GM18502 (cell line): ENCODE results near the gene MYZAP.
"Not testable (repeated sequence)": the region's sequence is repeated elsewhere in the genome, so short reads cannot be mapped to it uniquely, and the experiment has no call there.

Experiments used
- ATAC-seq: cut with Tn5 transposase; IDR thresholded peaks from one replicate; pipeline ENCODE4 v1.9.1; 2021; ENCODE audit warnings: mild to moderate bottlenecking; ENCODE audit not compliant: unreplicated experiment, poor library complexity

The MYZAP gene

GRCh38 chr15:57615951-57616496 is 24.3 kb downstream of the MYZAP start:
- ATAC-seq: not testable (repeated sequence)

GRCh38 chr15:57618325-57618724 is 26.6 kb downstream of the MYZAP start:
- no peak for ATAC-seq

- ATAC-seq: no peak
These were observed 28.0 kb downstream of the MYZAP start for GRCh38 chr15:57619746-57620145.

- no peak for ATAC-seq
These were observed 33.0 kb downstream of the MYZAP start for GRCh38 chr15:57624730-57625129.

GRCh38 chr15:57625703-57626448 is 34.2 kb downstream of the MYZAP start:
- ATAC-seq: no peak

- ATAC-seq: no peak
These were observed 35.2 kb downstream of the MYZAP start for GRCh38 chr15:57626713-57627440.

- no peak for ATAC-seq
These were observed 39.8 kb downstream of the MYZAP start for GRCh38 chr15:57631386-57632110.

GRCh38 chr15:57634290-57634689 is 42.6 kb downstream of the MYZAP start:
- no peak for ATAC-seq

- no peak for ATAC-seq
These were observed 43.7 kb downstream of the MYZAP start for GRCh38 chr15:57635300-57635909.

GRCh38 chr15:57637846-57638245 is 46.1 kb downstream of the MYZAP start:
- ATAC-seq: no peak

GRCh38 chr15:57639306-57639705 is 47.6 kb downstream of the MYZAP start:
- ATAC-seq: no peak

- ATAC-seq: no peak
These were observed 49.4 kb downstream of the MYZAP start for GRCh38 chr15:57640930-57641682.

GRCh38 chr15:57643826-57644225 is 52.1 kb downstream of the MYZAP start:
- ATAC-seq: no peak

GRCh38 chr15:57646087-57646486 is 54.4 kb downstream of the MYZAP start:
- ATAC-seq: no peak

GRCh38 chr15:57647071-57647790 is 55.5 kb downstream of the MYZAP start:
- no peak for ATAC-seq

GRCh38 chr15:57647791-57648130 is 56.1 kb downstream of the MYZAP start:
- ATAC-seq: no peak

- ATAC-seq: no peak
These were observed 57.4 kb downstream of the MYZAP start for GRCh38 chr15:57649138-57649537.

- ATAC-seq: no peak
These were observed 59.7 kb downstream of the MYZAP start for GRCh38 chr15:57651445-57651844.

GRCh38 chr15:57652481-57652880 is 60.8 kb downstream of the MYZAP start:
- no peak for ATAC-seq
